Right ventricle myocardium superior (tissue), 1 donor: Measurements from ENCODE around the gene SCYGR8. TPM values are rescaled to one million over a fixed set of nuclear protein-coding genes. Genes with fewer than 3 reads are reported as not detected.

Experiments
- ATAC-seq: fragments of 200-7000 bp; cut with Tn5 transposase; one replicate; pipeline ENCODE4 v1.9.1; 2020; ENCODE audit warnings: mild to moderate bottlenecking; ENCODE audit not compliant: poor library complexity
- DNase-seq: peaks from one replicate; pipeline ENCODE4 v3.0.0-alpha.2; 2020
- intact Hi-C: fragments of 100-400 bp; cut with DNase I; formaldehyde crosslinking; loops from one replicate; pipeline ENCODE4 v1.11.2; 2022
- total RNA-seq: library from RNA; stranded (reverse); fragmentation: NEBNext Ultra II Directional; extraction: Animal tissue kit (Norgen Biotek cat#: 25700); gene quantifications from one replicate; pipeline ENCODE4 v1.2.1, GENCODE V29; 2021
- donor health status: DM: no; HTN: yes; CAD: no; lungs with severe emphysema.

The SCYGR8 gene
- total RNA-seq, 1 donor from 2014 or later = not detected

DNA sequence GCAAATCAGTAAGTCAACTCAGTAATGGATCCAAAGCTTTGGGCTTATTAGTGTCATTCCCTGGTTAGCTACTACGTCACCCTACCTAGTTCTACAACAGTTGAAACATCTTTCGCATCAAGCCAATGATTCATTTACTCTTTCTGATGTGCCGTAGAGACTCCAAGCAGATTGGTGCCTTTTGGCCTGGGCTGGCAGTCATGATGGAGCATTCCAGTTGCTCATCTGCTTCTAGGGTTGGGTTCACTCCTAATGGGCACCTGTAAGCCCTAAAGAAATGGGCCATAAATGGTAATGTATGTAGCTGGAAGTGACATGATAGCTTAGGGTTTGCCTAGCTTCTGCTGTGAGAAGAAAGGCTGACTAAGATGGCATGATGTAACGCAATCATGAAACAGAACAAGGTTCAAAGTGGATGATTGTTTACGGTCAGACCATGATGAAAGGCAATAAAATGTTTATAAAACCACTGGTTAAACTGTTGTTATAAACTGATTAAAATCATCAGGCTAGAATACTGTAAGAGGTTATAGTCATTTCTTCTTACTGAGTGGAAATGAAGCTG lies 47.5 kb downstream of the SCYGR8 start:
- intact Hi-C loops = no loop called here
- DNase-seq (no peak), ATAC-seq (no peak)

Other genes starting within 250 kb of the SCYGR8 start
- not detected for gene SCYGR2, start 147.0 kb upstream of the SCYGR8 start, total RNA-seq
- not detected for gene SCYGR3, start 131.1 kb upstream of the SCYGR8 start, total RNA-seq
- gene SCYGR4, start 128.4 kb upstream of the SCYGR8 start, total RNA-seq = not detected
- not detected for gene SCYGR5, start 79.1 kb upstream of the SCYGR8 start, total RNA-seq
- 2.1 TPM for gene SLC19A3, start 27.9 kb upstream of the SCYGR8 start, total RNA-seq
- not detected for gene SCYGR6, start 21.1 kb upstream of the SCYGR8 start, total RNA-seq
- gene SCYGR7, start 17.6 kb upstream of the SCYGR8 start, total RNA-seq = not detected
- gene CCL20, start 67.9 kb downstream of the SCYGR8 start, total RNA-seq = not detected
- 0.13 TPM for gene DAW1, start 125.7 kb downstream of the SCYGR8 start, total RNA-seq